Measurements from ENCODE around the gene TNXB. TPM values are rescaled to one million over a fixed set of nuclear protein-coding genes. Genes with fewer than 3 reads are reported as not detected.

Gene TNXB
- total RNA-seq, 3 donors from 2014 or later: 32.9 to 109 (median 89.8) TPM

DNA sequence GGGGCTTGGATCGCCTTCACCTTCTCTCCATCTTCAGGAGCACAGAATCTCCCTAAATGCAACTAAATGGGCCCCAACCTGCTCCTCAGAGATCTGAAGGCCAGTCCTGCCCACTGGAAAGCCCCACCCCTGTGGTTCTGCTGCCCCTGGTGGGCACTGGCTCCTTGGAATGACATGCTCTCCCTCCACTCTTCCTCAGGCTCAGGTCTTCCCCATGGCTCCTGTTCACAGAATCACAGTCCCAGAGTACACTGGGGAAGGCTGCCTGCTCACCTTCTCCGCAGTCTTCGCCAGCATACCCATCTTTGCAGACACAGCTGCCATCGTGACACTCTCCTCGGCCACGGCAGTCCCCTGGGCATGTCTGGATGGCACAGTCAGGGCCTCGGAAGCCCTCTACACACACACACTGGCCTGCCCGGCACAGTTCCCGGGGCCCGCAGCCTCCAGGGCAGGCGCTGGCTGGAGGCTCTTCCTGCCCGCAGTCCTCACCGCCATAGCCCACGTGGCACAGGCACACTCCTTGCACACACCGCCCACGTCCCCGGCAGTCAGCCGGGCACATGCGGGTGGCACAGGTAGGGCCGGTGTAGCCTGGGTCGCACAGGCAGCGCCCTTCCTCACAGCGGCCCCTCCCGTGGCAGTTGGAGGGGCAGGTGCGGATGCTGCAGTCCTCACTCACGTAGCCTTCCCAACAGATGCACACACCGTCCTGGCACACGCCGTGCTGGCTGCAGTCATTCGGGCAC, 13.6 kb downstream of the TNXB start:
- Histone ChIP-seq H3K27ac (peak overlapping the region in 1 of 2 donors; percentile 72), H3K36me3 (no peaks in the 10 kb centered on the region), H3K27me3 (peaks cover 0 to 19% of the 10 kb centered on the region in 2 donors), H3K4me3 (peak overlapping the region in 2 of 3 donors; percentile 33 to 55), H3K4me1 (peaks cover 0 to 3% of the 10 kb centered on the region in 2 donors), H3K9me3 (no peaks in the 10 kb centered on the region)
- DNase-seq (ENCODE audit: low spot score in 2 of 2): no peak
- intact Hi-C loops (cut with DNase I; ENCODE audit: low total_unique reads): no loop called here
- TF ChIP-seq, protein P1, sequence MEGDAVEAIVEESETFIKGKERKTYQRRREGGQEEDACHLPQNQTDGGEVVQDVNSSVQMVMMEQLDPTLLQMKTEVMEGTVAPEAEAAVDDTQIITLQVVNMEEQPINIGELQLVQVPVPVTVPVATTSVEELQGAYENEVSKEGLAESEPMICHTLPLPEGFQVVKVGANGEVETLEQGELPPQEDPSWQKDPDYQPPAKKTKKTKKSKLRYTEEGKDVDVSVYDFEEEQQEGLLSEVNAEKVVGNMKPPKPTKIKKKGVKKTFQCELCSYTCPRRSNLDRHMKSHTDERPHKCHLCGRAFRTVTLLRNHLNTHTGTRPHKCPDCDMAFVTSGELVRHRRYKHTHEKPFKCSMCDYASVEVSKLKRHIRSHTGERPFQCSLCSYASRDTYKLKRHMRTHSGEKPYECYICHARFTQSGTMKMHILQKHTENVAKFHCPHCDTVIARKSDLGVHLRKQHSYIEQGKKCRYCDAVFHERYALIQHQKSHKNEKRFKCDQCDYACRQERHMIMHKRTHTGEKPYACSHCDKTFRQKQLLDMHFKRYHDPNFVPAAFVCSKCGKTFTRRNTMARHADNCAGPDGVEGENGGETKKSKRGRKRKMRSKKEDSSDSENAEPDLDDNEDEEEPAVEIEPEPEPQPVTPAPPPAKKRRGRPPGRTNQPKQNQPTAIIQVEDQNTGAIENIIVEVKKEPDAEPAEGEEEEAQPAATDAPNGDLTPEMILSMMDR (IDR thresholded peaks at IDR 0.05): no peak
- TF ChIP-seq POLR2AphosphoS5 (IDR thresholded peaks at IDR 0.05) (no peak), POLR2A (IDR thresholded peaks at IDR 0.05) (no peak)

GRCh38 chr6:32092760-32093497, 16.2 kb downstream of the TNXB start:
- intact Hi-C loops (cut with DNase I; ENCODE audit: low total_unique reads): no loop called here

DNA sequence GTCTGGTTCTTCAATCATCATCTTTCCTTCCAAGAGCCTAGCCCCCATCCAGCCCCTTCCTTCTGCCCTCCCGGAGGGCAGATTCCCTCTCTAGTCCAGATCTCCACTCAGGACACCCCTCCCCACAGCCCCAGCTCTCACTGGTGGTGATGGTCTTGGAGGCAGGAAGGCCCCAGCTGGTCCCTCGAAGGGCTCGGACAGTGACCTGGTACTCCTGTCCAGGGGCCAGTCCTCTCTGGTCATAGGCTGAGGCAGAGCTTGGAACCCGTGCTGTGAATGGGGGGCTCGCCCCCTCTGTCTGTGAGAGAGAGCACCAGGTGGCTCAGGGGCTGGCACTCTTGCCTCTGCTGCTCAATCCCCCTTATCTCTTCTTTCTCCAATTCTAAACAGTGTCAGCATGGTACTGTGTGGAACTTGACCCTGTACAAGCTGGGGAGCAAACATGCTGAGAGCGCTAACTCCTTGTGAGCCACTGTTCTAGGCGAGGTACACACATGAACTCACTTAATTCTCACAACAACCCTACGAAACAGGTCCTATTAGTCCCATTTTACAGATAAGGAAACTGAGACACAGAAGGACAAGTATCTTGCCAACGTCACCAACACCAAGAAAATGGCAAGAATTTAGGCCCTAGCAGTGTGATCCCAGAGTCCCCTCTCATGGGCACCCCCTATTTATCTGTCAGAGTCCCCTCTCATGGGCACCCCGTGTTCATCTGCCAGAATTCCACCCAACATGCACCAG, 19.9 kb downstream of the TNXB start:
- H3K9me3 ChIP-seq: no peaks in the 10 kb centered on the region
- no peak overlapping the region for H3K4me3 ChIP-seq
- intact Hi-C loops (cut with DNase I; ENCODE audit: low total_unique reads): no loop called here
- no peaks in the 10 kb centered on the region for H3K27me3 ChIP-seq
- DNase-seq (ENCODE audit: low spot score in 2 of 2): no peak
- no peaks in the 10 kb centered on the region for H3K36me3 ChIP-seq
- H3K27ac ChIP-seq: peak overlapping the region; percentile 67 to 94
- TF ChIP-seq POLR2A (IDR thresholded peaks at IDR 0.05) (no peak), POLR2AphosphoS5 (IDR thresholded peaks at IDR 0.05) (no peak)
- TF ChIP-seq, protein P1 (IDR thresholded peaks at IDR 0.05): no peak
- H3K4me1 ChIP-seq: no peaks in the 10 kb centered on the region

More at GRCh38 chr6:32092760-32093497, 16.2 kb downstream of the TNXB start:
- no peaks in the 10 kb centered on the region for H3K9me3 ChIP-seq
- no peaks in the 10 kb centered on the region for H3K36me3 ChIP-seq
- no peak overlapping the region for H3K4me3 ChIP-seq
- TF ChIP-seq POLR2AphosphoS5 (IDR thresholded peaks at IDR 0.05) (peak in 2 of 3 donors; percentile 13 to 49), POLR2A (IDR thresholded peaks at IDR 0.05) (no peak)
- TF ChIP-seq, protein P1 (IDR thresholded peaks at IDR 0.05): no peak
- no peak for DNase-seq (ENCODE audit: low spot score in 2 of 2)
- peak overlapping the region; percentile 84 to 86 for H3K27ac ChIP-seq
- H3K4me1 ChIP-seq: peaks cover 0 to 3% of the 10 kb centered on the region in 2 donors
- peaks cover 0 to 19% of the 10 kb centered on the region in 2 donors for H3K27me3 ChIP-seq

- no peak for DNase-seq (ENCODE audit: low spot score in 2 of 2)
- no peak for TF ChIP-seq POLR2AphosphoS5 (IDR thresholded peaks at IDR 0.05)
- no peak for TF ChIP-seq POLR2A (IDR thresholded peaks at IDR 0.05)
Observed at GRCh38 chr6:32088487-32089049, 20.6 kb downstream of the TNXB start.

More at GRCh38 chr6:32088487-32089049, 20.6 kb downstream of the TNXB start:
- H3K4me1 ChIP-seq: no peaks in the 10 kb centered on the region
- no peaks in the 10 kb centered on the region for H3K27me3 ChIP-seq
- intact Hi-C loops (cut with DNase I; ENCODE audit: low total_unique reads): no loop called here
- no peaks in the 10 kb centered on the region for H3K9me3 ChIP-seq
- no peak overlapping the region for H3K4me3 ChIP-seq
- H3K27ac ChIP-seq: peak overlapping the region; percentile 67 to 94
- H3K36me3 ChIP-seq: no peaks in the 10 kb centered on the region
